ENCODE results near the gene PLCH1. TPM values are rescaled to one million over a fixed set of nuclear protein-coding genes. Genes with fewer than 3 reads are reported as not detected.
"Not testable (repeated sequence)": the region's sequence is repeated elsewhere in the genome, so short reads cannot be mapped to it uniquely, and the experiment has no call there.

Gene PLCH1
- total and polyA plus RNA-seq, 4 experiments from 2014 or later: 0.02 TPM; not detected in 3

- DNase-seq: no peak
- no peaks in the 10 kb centered on the region for H3K36me3 Mint-ChIP-seq
- Histone ChIP-seq H3K27me3 (ENCODE audit: insufficient read depth, low read length) (no peaks in the 10 kb centered on the region), H3K9me3 (ENCODE audit: control insufficient read depth in 1 of 2, low read length in 2 of 2) (no peaks in the 10 kb centered on the region), H3K4me3 (ENCODE audit: low read length in 2 of 2) (no peak overlapping the region), H3K36me3 (ENCODE audit: insufficient read depth, low read length) (no peaks in the 10 kb centered on the region), H3K27ac (ENCODE audit: low read depth, low read length) (no peak overlapping the region), H3K4me1 (ENCODE audit: insufficient read depth, low read length) (no peaks in the 10 kb centered on the region)
- H3K4me3 Mint-ChIP-seq: no peak overlapping the region
- H3K4me1 Mint-ChIP-seq: no peaks in the 10 kb centered on the region
- POLR2A ChIA-PET (ENCODE audit: partially characterized antibody): no interaction called here
- H3K27ac Mint-ChIP-seq: no peak overlapping the region
- CTCF ChIA-PET (ENCODE audit: partially characterized antibody): no interaction called here
- H3K27me3 Mint-ChIP-seq: peaks cover 0 to 2% of the 10 kb centered on the region in 2 donors
- intact Hi-C loops (cut with micrococcal nuclease): no loop called here
- H3K9me3 Mint-ChIP-seq: no peaks in the 10 kb centered on the region
Observed at GRCh38 chr3:155641956-155642355, 102.9 kb downstream of the PLCH1 start.

DNA sequence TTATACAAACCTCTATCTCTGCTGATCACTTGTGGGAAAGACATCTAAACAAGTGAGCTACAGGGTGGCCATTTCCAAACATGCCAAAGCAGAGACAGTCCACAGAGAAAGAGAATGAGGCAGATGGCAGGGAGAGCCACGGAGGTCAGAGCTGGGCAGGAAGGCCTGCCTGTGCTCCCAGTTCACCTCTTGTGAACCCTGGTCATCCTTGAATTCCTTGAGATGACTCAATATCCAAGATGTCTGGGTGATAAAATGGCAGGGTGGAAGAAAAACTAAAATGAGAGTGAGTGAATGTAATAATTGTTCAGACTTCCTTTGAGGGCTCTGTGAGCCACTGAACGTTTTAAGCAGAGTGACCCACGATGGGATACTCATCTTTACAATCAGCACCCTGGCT lies 104.8 kb downstream of the PLCH1 start:
- H3K9me3 ChIP-seq (ENCODE audit: control insufficient read depth in 1 of 2, low read length in 2 of 2): no peaks in the 10 kb centered on the region
- ChIA-PET POLR2A (ENCODE audit: partially characterized antibody) (no interaction called here), CTCF (ENCODE audit: partially characterized antibody) (no interaction called here)
- H3K27ac ChIP-seq (ENCODE audit: low read depth, low read length): no peak overlapping the region
- Mint-ChIP-seq H3K27ac (no peak overlapping the region), H3K36me3 (no peaks in the 10 kb centered on the region), H3K4me3 (no peak overlapping the region), H3K27me3 (peaks cover 0 to 2% of the 10 kb centered on the region in 2 donors), H3K4me1 (no peaks in the 10 kb centered on the region), H3K9me3 (no peaks in the 10 kb centered on the region)
- no peaks in the 10 kb centered on the region for H3K4me1 ChIP-seq (ENCODE audit: insufficient read depth, low read length)
- intact Hi-C loops (cut with micrococcal nuclease): no loop called here
- no peak overlapping the region for H3K4me3 ChIP-seq (ENCODE audit: low read length in 2 of 2)
- no peaks in the 10 kb centered on the region for H3K36me3 ChIP-seq (ENCODE audit: insufficient read depth, low read length)
- DNase-seq: no peak
- H3K27me3 ChIP-seq (ENCODE audit: insufficient read depth, low read length): no peaks in the 10 kb centered on the region

GRCh38 chr3:155639462-155640055 lies 105.3 kb downstream of the PLCH1 start:
- ChIA-PET POLR2A (ENCODE audit: partially characterized antibody) (no interaction called here), CTCF (ENCODE audit: partially characterized antibody) (no interaction called here)
- Mint-ChIP-seq H3K9me3 (no peaks in the 10 kb centered on the region), H3K36me3 (no peaks in the 10 kb centered on the region), H3K27ac (no peak overlapping the region), H3K4me3 (no peak overlapping the region), H3K27me3 (peaks cover 0 to 2% of the 10 kb centered on the region in 2 donors), H3K4me1 (no peaks in the 10 kb centered on the region)
- H3K36me3 ChIP-seq (ENCODE audit: insufficient read depth, low read length): no peaks in the 10 kb centered on the region
- no peaks in the 10 kb centered on the region for H3K4me1 ChIP-seq (ENCODE audit: insufficient read depth, low read length)
- no peak overlapping the region for H3K4me3 ChIP-seq (ENCODE audit: low read length in 2 of 2)
- H3K27ac ChIP-seq (ENCODE audit: low read depth, low read length): no peak overlapping the region
- H3K27me3 ChIP-seq (ENCODE audit: insufficient read depth, low read length): no peaks in the 10 kb centered on the region
- no peak for DNase-seq
- intact Hi-C loops (cut with micrococcal nuclease): no loop called here
- H3K9me3 ChIP-seq (ENCODE audit: control insufficient read depth in 1 of 2, low read length in 2 of 2): no peaks in the 10 kb centered on the region

DNA sequence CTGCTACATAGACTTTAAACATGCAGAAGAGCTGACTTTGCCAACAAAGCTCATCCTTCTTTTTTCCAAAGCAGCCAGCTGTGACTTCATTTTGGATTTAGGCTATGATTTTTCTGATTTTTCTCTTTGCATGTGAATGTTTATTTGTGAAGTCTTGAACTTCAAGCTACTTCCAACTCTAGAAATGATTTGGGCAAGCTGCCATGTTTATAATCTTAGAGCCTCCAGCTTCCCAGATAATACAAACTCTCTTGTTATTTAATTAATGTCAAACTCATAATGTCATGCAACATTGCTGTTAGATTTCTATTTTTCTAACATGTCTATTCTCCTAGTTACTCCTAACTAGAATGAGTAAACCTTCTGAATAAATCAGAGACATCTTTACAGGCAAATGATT lies 106.4 kb downstream of the PLCH1 start:
- H3K36me3 Mint-ChIP-seq; H3K4me1 ChIP-seq (ENCODE audit: insufficient read depth, low read length); CTCF ChIA-PET (ENCODE audit: partially characterized antibody); H3K27ac Mint-ChIP-seq; H3K9me3 Mint-ChIP-seq; H3K27me3 Mint-ChIP-seq; H3K27me3 ChIP-seq (ENCODE audit: insufficient read depth, low read length); H3K4me3 ChIP-seq (ENCODE audit: low read length in 2 of 2); H3K36me3 ChIP-seq (ENCODE audit: insufficient read depth, low read length); H3K9me3 ChIP-seq (ENCODE audit: control insufficient read depth in 1 of 2, low read length in 2 of 2); POLR2A ChIA-PET (ENCODE audit: partially characterized antibody); intact Hi-C loops (cut with micrococcal nuclease); H3K4me3 Mint-ChIP-seq; H3K4me1 Mint-ChIP-seq; DNase-seq; H3K27ac ChIP-seq (ENCODE audit: low read depth, low read length): not testable (repeated sequence)

DNA sequence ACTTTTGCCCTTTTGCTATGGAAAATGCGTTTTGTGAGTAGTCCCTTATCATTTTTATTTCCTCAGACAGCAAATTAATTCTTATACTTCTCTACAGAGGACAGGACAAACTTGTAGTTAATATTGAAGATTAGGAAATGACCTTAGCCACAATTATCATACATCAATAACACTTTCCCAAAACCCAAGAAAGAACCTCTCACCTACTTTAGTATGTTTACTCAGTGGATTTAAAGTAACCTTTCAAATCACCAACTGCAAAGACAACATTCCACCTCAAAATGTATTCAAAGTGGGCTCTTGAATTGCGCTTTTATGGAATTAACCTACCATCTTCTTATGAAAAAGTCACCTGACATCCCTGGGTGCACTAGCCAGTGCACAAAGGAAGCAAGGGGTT lies 107.3 kb downstream of the PLCH1 start:
- no peaks in the 10 kb centered on the region for H3K9me3 Mint-ChIP-seq
- no peaks in the 10 kb centered on the region for H3K36me3 ChIP-seq (ENCODE audit: insufficient read depth, low read length)
- no peaks in the 10 kb centered on the region for H3K27me3 ChIP-seq (ENCODE audit: insufficient read depth, low read length)
- no peak for DNase-seq
- H3K27ac ChIP-seq (ENCODE audit: low read depth, low read length): no peak overlapping the region
- no peaks in the 10 kb centered on the region for H3K4me1 Mint-ChIP-seq
- H3K27ac Mint-ChIP-seq: no peak overlapping the region
- H3K4me1 ChIP-seq (ENCODE audit: insufficient read depth, low read length): no peaks in the 10 kb centered on the region
- no peaks in the 10 kb centered on the region for H3K9me3 ChIP-seq (ENCODE audit: control insufficient read depth in 1 of 2, low read length in 2 of 2)
- intact Hi-C loops (cut with micrococcal nuclease): no loop called here
- CTCF ChIA-PET (ENCODE audit: partially characterized antibody): no interaction called here
- H3K4me3 Mint-ChIP-seq: no peak overlapping the region
- H3K4me3 ChIP-seq (ENCODE audit: low read length in 2 of 2): no peak overlapping the region
- H3K27me3 Mint-ChIP-seq: peaks cover 3 to 5% of the 10 kb centered on the region in 2 donors
- no peaks in the 10 kb centered on the region for H3K36me3 Mint-ChIP-seq
- POLR2A ChIA-PET (ENCODE audit: partially characterized antibody): no interaction called here

DNA sequence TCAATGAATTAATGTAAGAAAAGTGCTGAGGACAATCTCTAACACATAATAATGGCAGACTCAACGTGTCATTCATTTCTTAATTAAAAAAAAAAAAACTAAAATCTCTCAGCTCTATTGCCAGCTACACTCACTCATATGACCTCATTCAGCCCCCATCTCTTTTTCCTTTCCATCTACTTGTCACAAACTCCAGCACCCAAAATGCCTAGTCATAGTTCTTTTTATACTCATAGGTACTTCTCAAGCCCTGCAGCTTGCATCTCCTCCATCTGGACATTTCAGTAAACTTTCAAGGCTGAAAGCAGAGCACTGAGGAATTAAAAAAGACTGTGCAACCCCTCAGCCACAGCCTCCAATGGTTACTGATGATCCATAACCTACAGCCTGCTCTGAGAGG lies 109.8 kb downstream of the PLCH1 start:
- no peak overlapping the region for H3K27ac Mint-ChIP-seq
- intact Hi-C loops (cut with micrococcal nuclease): no loop called here
- no peaks in the 10 kb centered on the region for H3K9me3 ChIP-seq (ENCODE audit: control insufficient read depth in 1 of 2, low read length in 2 of 2)
- H3K4me3 ChIP-seq (ENCODE audit: low read length in 2 of 2): no peak overlapping the region
- H3K36me3 Mint-ChIP-seq: no peaks in the 10 kb centered on the region
- no peaks in the 10 kb centered on the region for H3K36me3 ChIP-seq (ENCODE audit: insufficient read depth, low read length)
- no peaks in the 10 kb centered on the region for H3K27me3 ChIP-seq (ENCODE audit: insufficient read depth, low read length)
- H3K9me3 Mint-ChIP-seq: no peaks in the 10 kb centered on the region
- DNase-seq: no peak
- peaks cover 3 to 5% of the 10 kb centered on the region in 2 donors for H3K27me3 Mint-ChIP-seq
- POLR2A ChIA-PET (ENCODE audit: partially characterized antibody): no interaction called here
- H3K27ac ChIP-seq (ENCODE audit: low read depth, low read length): no peak overlapping the region
- H3K4me1 ChIP-seq (ENCODE audit: insufficient read depth, low read length): no peaks in the 10 kb centered on the region
- no peaks in the 10 kb centered on the region for H3K4me1 Mint-ChIP-seq
- CTCF ChIA-PET (ENCODE audit: partially characterized antibody): no interaction called here
- H3K4me3 Mint-ChIP-seq: peak overlapping the region in 1 of 8 donors; percentile 21

- POLR2A ChIA-PET (ENCODE audit: partially characterized antibody): no interaction called here
- Histone ChIP-seq H3K36me3 (ENCODE audit: insufficient read depth, low read length) (no peaks in the 10 kb centered on the region), H3K4me3 (ENCODE audit: low read length in 2 of 2) (no peak overlapping the region), H3K4me1 (ENCODE audit: insufficient read depth, low read length) (no peaks in the 10 kb centered on the region), H3K9me3 (ENCODE audit: control insufficient read depth in 1 of 2, low read length in 2 of 2) (no peaks in the 10 kb centered on the region), H3K27me3 (ENCODE audit: insufficient read depth, low read length) (no peaks in the 10 kb centered on the region), H3K27ac (ENCODE audit: low read depth, low read length) (no peak overlapping the region)
- no peak for DNase-seq
- Mint-ChIP-seq H3K36me3 (no peaks in the 10 kb centered on the region), H3K27me3 (peaks cover 3 to 5% of the 10 kb centered on the region in 2 donors), H3K9me3 (no peaks in the 10 kb centered on the region), H3K27ac (no peak overlapping the region), H3K4me3 (no peak overlapping the region), H3K4me1 (no peaks in the 10 kb centered on the region)
- CTCF ChIA-PET (ENCODE audit: partially characterized antibody): no interaction called here
- intact Hi-C loops (cut with micrococcal nuclease): no loop called here
Observed at GRCh38 chr3:155634121-155634719, 110.7 kb downstream of the PLCH1 start.
